ENCODE data around the gene CREB3L1. TPM values are rescaled to one million over a fixed set of nuclear protein-coding genes. Genes with fewer than 3 reads are reported as not detected.

The CREB3L1 gene
- total and polyA plus RNA-seq, 2 of the 13 experiments (the other 11 are each of a cell fraction or from before 2014, with no cell fraction given) = not detected

- TF ChIP-seq ZNF292 (CRISPR knock-in tag; IDR thresholded peaks at IDR 0.05; ENCODE audit: borderline replicate concordance, low read depth) (peak; percentile 26; the same call in 1 of the 2 replicates), PCBP1 (IDR thresholded peaks at IDR 0.05; ENCODE audit: borderline replicate concordance, low read depth, low read length) (no peak), EEA1 (CRISPR knock-in tag; IDR thresholded peaks at IDR 0.05; ENCODE audit: borderline replicate concordance) (no peak), NCOR1 (IDR thresholded peaks at IDR 0.05; ENCODE audit: borderline replicate concordance, low read length) (no peak), ZMAT5 (CRISPR knock-in tag; IDR thresholded peaks at IDR 0.05; ENCODE audit: borderline replicate concordance, low read depth) (no peak), ZNF333 (CRISPR knock-in tag; IDR thresholded peaks at IDR 0.05; ENCODE audit: borderline replicate concordance) (peak; percentile 73; the same call in 1 of the 2 replicates), KMT2A (CRISPR knock-in tag; IDR thresholded peaks at IDR 0.05) (no peak), TBX2 (CRISPR knock-in tag; IDR thresholded peaks at IDR 0.05; ENCODE audit: borderline replicate concordance) (peak; percentile 79), PATZ1 (CRISPR knock-in tag; IDR thresholded peaks at IDR 0.05) (peak; percentile 58; the same call in 1 of the 2 replicates), ZNF143 (CRISPR knock-in tag; IDR thresholded peaks at IDR 0.05) (no peak), REXO4 (CRISPR knock-in tag; IDR thresholded peaks at IDR 0.05; ENCODE audit: borderline replicate concordance) (no peak), ZNF484 (CRISPR knock-in tag; IDR thresholded peaks at IDR 0.05; ENCODE audit: borderline replicate concordance, low read depth) (no peak), MTF1 (CRISPR knock-in tag; IDR thresholded peaks at IDR 0.05) (0 out of 2 replicates have a peak, but pooled peaks have one; percentile 43), PTBP1 (IDR thresholded peaks at IDR 0.05; ENCODE audit: low read depth, low read length, poor library complexity, severe bottlenecking) (no peak), FOXO1 (CRISPR knock-in tag; IDR thresholded peaks at IDR 0.05) (no peak; the same call in 1 of the 2 replicates), ZNF329 (CRISPR knock-in tag; IDR thresholded peaks at IDR 0.05; ENCODE audit: low read depth) (no peak), ZNF605 (CRISPR knock-in tag; IDR thresholded peaks at IDR 0.05) (no peak; the same call in 1 of the 2 replicates), ZNF607 (CRISPR knock-in tag; IDR thresholded peaks at IDR 0.05; ENCODE audit: borderline replicate concordance) (peak; percentile 66; the same call in 1 of the 2 replicates), USF2 (IDR thresholded peaks at IDR 0.05; ENCODE audit: low read depth, low read length) (no peak), USF2 (CRISPR knock-in tag; IDR thresholded peaks at IDR 0.05; ENCODE audit: borderline replicate concordance) (peak; percentile 41; the same call in 1 of the 2 replicates), MAX (IDR thresholded peaks at IDR 0.05) (peak; percentile 59; the same call in 1 of the 2 replicates)
- TF ChIP-seq, protein P1, sequence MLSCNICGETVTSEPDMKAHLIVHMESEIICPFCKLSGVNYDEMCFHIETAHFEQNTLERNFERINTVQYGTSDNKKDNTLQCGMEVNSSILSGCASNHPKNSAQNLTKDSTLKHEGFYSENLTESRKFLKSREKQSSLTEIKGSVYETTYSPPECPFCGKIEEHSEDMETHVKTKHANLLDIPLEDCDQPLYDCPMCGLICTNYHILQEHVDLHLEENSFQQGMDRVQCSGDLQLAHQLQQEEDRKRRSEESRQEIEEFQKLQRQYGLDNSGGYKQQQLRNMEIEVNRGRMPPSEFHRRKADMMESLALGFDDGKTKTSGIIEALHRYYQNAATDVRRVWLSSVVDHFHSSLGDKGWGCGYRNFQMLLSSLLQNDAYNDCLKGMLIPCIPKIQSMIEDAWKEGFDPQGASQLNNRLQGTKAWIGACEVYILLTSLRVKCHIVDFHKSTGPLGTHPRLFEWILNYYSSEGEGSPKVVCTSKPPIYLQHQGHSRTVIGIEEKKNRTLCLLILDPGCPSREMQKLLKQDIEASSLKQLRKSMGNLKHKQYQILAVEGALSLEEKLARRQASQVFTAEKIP (CRISPR knock-in tag; IDR thresholded peaks at IDR 0.05; ENCODE audit: borderline replicate concordance) = no peak
Observed at GRCh38 chr11:46242952-46243795, 34.3 kb upstream of the CREB3L1 start (continued).
